Parathyroid adenoma (tissue), 2 donors: Measurements from ENCODE around the gene SUSD4.

ENCODE experiments used
- H2AFZ ChIP-seq: fragments of 300-600 bp; sonication (generic); one replicate; pipeline ENCODE4 v1.7.0; 2017; ENCODE audit warnings: antibody characterized with exemption, mild to moderate bottlenecking
- H3K27ac ChIP-seq: fragments of 300-600 bp; sonication (generic); one replicate; pipeline ENCODE4 v1.7.0; 2017
- H3K27me3 ChIP-seq: fragments of 300-600 bp; sonication (generic); one replicate; pipeline ENCODE4 v1.7.0; 2017; ENCODE audit warnings: low read length; ENCODE audit not compliant: control insufficient read depth, insufficient read depth
- H3K36me3 ChIP-seq: fragments of 300-600 bp; sonication (generic); one replicate; pipeline ENCODE4 v1.7.0; 2017; ENCODE audit warnings: low read length; ENCODE audit not compliant: control insufficient read depth, insufficient read depth
- H3K4me1 ChIP-seq: fragments of 300-600 bp; sonication (generic); one replicate; pipeline ENCODE4 v1.7.0; 2017; ENCODE audit warnings: control low read depth
- H3K4me2 ChIP-seq: fragments of 300-600 bp; sonication (generic); one replicate; pipeline ENCODE4 v1.7.0; 2017; ENCODE audit warnings: low read length
- H3K4me3 ChIP-seq: fragments of 300-600 bp; sonication (generic); one replicate; pipeline ENCODE4 v1.7.0; 2017; ENCODE audit warnings: low read depth, low read length
- H3K79me2 ChIP-seq: fragments of 300-600 bp; sonication (generic); one replicate; pipeline ENCODE4 v1.7.0; 2017; ENCODE audit warnings: control low read depth
- H3K9ac ChIP-seq: fragments of 300-600 bp; sonication (generic); one replicate; pipeline ENCODE4 v1.7.0; 2017; ENCODE audit warnings: mild to moderate bottlenecking
- H3K9me3 ChIP-seq: fragments of 300-600 bp; sonication (generic); one replicate; pipeline ENCODE4 v1.7.0; 2017; ENCODE audit warnings: low read length; ENCODE audit not compliant: control insufficient read depth
- TF ChIP-seq, protein P1 (sequence below): fragments of 300-600 bp; sonication (generic); IDR thresholded peaks from one replicate; pipeline ENCODE4 v1.7.0; 2017; ENCODE audit warnings: antibody characterized with exemption, mild to moderate bottlenecking
- donor health status: primary hyperparathyroidism.

The SUSD4 gene

DNA sequence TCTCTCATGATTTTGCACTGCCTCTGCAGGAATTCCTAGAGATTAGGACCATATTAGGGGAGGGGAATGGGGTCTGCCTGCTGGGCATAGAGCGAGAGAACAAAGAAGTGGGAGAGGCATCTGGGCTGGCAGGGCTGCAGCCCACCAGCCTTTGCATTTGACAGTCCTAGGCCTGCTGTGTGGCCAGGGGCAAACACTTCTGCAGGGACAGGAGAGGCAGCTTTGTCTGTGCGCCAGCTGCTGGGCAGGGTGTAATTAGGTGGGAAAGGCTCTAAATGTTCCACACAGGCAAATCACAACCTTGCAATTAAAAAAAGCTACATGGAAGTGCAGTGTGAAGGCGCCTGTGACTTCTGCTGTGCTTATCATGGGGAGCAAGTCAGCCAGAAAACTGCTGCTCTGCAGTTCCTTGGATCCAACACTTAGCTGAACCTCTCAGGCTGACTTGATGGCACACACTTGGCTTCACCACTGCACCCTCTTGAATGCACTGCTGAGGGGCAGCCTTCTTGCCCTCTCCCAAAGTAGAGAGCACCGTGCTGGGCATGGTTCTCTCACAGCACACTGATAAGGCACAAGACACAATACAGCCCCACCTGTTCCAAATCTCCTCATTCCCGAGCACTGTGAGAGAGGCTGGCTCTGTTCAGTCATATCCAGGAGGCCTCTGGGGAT, 147.3 kb downstream of the SUSD4 start:
- TF ChIP-seq, protein P1, sequence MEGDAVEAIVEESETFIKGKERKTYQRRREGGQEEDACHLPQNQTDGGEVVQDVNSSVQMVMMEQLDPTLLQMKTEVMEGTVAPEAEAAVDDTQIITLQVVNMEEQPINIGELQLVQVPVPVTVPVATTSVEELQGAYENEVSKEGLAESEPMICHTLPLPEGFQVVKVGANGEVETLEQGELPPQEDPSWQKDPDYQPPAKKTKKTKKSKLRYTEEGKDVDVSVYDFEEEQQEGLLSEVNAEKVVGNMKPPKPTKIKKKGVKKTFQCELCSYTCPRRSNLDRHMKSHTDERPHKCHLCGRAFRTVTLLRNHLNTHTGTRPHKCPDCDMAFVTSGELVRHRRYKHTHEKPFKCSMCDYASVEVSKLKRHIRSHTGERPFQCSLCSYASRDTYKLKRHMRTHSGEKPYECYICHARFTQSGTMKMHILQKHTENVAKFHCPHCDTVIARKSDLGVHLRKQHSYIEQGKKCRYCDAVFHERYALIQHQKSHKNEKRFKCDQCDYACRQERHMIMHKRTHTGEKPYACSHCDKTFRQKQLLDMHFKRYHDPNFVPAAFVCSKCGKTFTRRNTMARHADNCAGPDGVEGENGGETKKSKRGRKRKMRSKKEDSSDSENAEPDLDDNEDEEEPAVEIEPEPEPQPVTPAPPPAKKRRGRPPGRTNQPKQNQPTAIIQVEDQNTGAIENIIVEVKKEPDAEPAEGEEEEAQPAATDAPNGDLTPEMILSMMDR, result no peak

DNA sequence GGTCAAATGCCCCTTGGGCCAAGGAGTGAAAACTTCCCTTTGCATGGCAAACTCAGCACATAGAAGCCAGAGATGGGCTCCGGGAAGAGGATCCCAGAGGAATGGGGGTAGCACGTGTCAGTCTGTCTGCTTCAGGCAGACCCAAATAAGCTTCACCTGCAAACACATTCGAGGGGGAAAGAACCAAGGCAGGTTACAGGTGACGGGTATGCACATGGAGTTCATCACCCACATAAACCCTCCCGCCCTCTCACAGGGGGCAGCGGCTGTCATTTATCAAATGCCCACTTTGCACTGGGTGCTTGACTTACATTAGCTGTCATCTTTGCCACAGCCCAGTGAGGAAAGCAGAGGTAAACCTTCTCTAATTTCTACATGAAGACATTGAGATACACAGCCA, 147.9 kb downstream of the SUSD4 start:
- Histone ChIP-seq H3K9me3 (no peaks in the 10 kb centered on the region), H3K27ac (no peak overlapping the region), H3K4me1 (no peaks in the 10 kb centered on the region), H3K27me3 (no peaks in the 10 kb centered on the region), H3K36me3 (no peaks in the 10 kb centered on the region), H3K4me3 (no peak overlapping the region), H2AFZ (no peak overlapping the region), H3K79me2 (no peaks in the 10 kb centered on the region), H3K9ac (no peak overlapping the region), H3K4me2 (no peak overlapping the region)
- TF ChIP-seq, protein P1, result no peak

More for the DNA sequence above, 147.3 kb downstream of the SUSD4 start:
- H3K79me2 ChIP-seq, result no peaks in the 10 kb centered on the region
- H3K36me3 ChIP-seq, result no peaks in the 10 kb centered on the region
- no peaks in the 10 kb centered on the region for H3K4me1 ChIP-seq
- H3K27me3 ChIP-seq, result no peaks in the 10 kb centered on the region
- H3K4me3 ChIP-seq, result no peak overlapping the region
- H3K9ac ChIP-seq, result no peak overlapping the region
- no peak overlapping the region for H2AFZ ChIP-seq
- H3K4me2 ChIP-seq, result no peak overlapping the region
- H3K27ac ChIP-seq, result no peak overlapping the region
- no peaks in the 10 kb centered on the region for H3K9me3 ChIP-seq

- no peaks in the 10 kb centered on the region for H3K79me2 ChIP-seq
- no peaks in the 10 kb centered on the region for H3K36me3 ChIP-seq
- H3K9me3 ChIP-seq, result no peaks in the 10 kb centered on the region
- H3K27ac ChIP-seq, result no peak overlapping the region
- no peaks in the 10 kb centered on the region for H3K27me3 ChIP-seq
- H3K4me3 ChIP-seq, result no peak overlapping the region
- H3K4me2 ChIP-seq, result no peak overlapping the region
- H2AFZ ChIP-seq, result no peak overlapping the region
- H3K4me1 ChIP-seq, result no peaks in the 10 kb centered on the region
- TF ChIP-seq, protein P1, result no peak
- H3K9ac ChIP-seq, result no peak overlapping the region
These were observed 148.9 kb downstream of the SUSD4 start for GRCh38 chr1:223215026-223215425.

GRCh38 chr1:223214261-223214807, 149.6 kb downstream of the SUSD4 start:
- TF ChIP-seq, protein P1, result no peak
- Histone ChIP-seq H3K9ac (no peak overlapping the region), H3K36me3 (no peaks in the 10 kb centered on the region), H3K9me3 (no peaks in the 10 kb centered on the region), H3K27ac (no peak overlapping the region), H3K4me3 (no peak overlapping the region), H2AFZ (no peak overlapping the region), H3K27me3 (no peaks in the 10 kb centered on the region), H3K4me2 (no peak overlapping the region), H3K79me2 (no peaks in the 10 kb centered on the region), H3K4me1 (no peaks in the 10 kb centered on the region)

- Histone ChIP-seq H3K4me2 (no peak overlapping the region), H3K27ac (no peak overlapping the region), H2AFZ (no peak overlapping the region), H3K4me3 (no peak overlapping the region), H3K27me3 (no peaks in the 10 kb centered on the region), H3K4me1 (no peaks in the 10 kb centered on the region), H3K36me3 (no peaks in the 10 kb centered on the region), H3K79me2 (no peaks in the 10 kb centered on the region), H3K9me3 (no peaks in the 10 kb centered on the region), H3K9ac (no peak overlapping the region)
- TF ChIP-seq, protein P1, result no peak
These were observed 151.5 kb downstream of the SUSD4 start for GRCh38 chr1:223212441-223212840.
